ENCODE data around the gene BMAL1.
A peak's percentile ranks its signal among the peaks of the same experiment; 100 is the strongest.

Gene BMAL1

GRCh38 chr11:13334034-13334786 lies 56.6 kb downstream of the BMAL1 start:
- no peak for DNase-seq (ENCODE audit: low read depth, low spot score)
- no peak overlapping the region for H3K9ac ChIP-seq (ENCODE audit: insufficient read length)
- TF ChIP-seq POLR2AphosphoS5 (IDR thresholded peaks at IDR 0.05; ENCODE audit: borderline replicate concordance, low read depth, low read length), result no peak
- no peak for TF ChIP-seq FOXP2 (optimal IDR thresholded peaks at IDR 0.05; ENCODE audit: control extremely low read depth, extremely low read length, insufficient read depth)
- TF ChIP-seq EZH2 (IDR thresholded peaks at IDR 0.05), result no peak
- H3K4me3 ChIP-seq, result no peak overlapping the region
- no peaks in the 10 kb centered on the region for H3K36me3 ChIP-seq (ENCODE audit: insufficient read depth, low read length)
- H3K27ac ChIP-seq, result no peak overlapping the region
- no peaks in the 10 kb centered on the region for H3K9me3 ChIP-seq (ENCODE audit: low read depth, low read length)

GRCh38 chr11:13335319-13335718 lies 57.7 kb downstream of the BMAL1 start:
- H3K9me3 ChIP-seq (ENCODE audit: low read depth, low read length), result no peaks in the 10 kb centered on the region
- no peak overlapping the region for H3K4me3 ChIP-seq
- H3K9ac ChIP-seq (ENCODE audit: insufficient read length), result no peak overlapping the region
- H3K27ac ChIP-seq, result no peak overlapping the region
- TF ChIP-seq POLR2AphosphoS5 (IDR thresholded peaks at IDR 0.05; ENCODE audit: borderline replicate concordance, low read depth, low read length), result no peak
- no peak for TF ChIP-seq FOXP2 (optimal IDR thresholded peaks at IDR 0.05; ENCODE audit: control extremely low read depth, extremely low read length, insufficient read depth)
- TF ChIP-seq EZH2 (IDR thresholded peaks at IDR 0.05), result no peak
- DNase-seq (ENCODE audit: low read depth, low spot score), result peak; percentile 22
- H3K36me3 ChIP-seq (ENCODE audit: insufficient read depth, low read length), result no peaks in the 10 kb centered on the region

- no peak overlapping the region for H3K4me3 ChIP-seq
- no peak for DNase-seq (ENCODE audit: low read depth, low spot score)
- no peak overlapping the region for H3K9ac ChIP-seq (ENCODE audit: insufficient read length)
- no peaks in the 10 kb centered on the region for H3K9me3 ChIP-seq (ENCODE audit: low read depth, low read length)
- TF ChIP-seq POLR2AphosphoS5 (IDR thresholded peaks at IDR 0.05; ENCODE audit: borderline replicate concordance, low read depth, low read length), result no peak
- no peak for TF ChIP-seq FOXP2 (optimal IDR thresholded peaks at IDR 0.05; ENCODE audit: control extremely low read depth, extremely low read length, insufficient read depth)
- TF ChIP-seq EZH2 (IDR thresholded peaks at IDR 0.05), result no peak
- no peaks in the 10 kb centered on the region for H3K36me3 ChIP-seq (ENCODE audit: insufficient read depth, low read length)
- no peak overlapping the region for H3K27ac ChIP-seq
Measured at GRCh38 chr11:13336246-13336878, 58.8 kb downstream of the BMAL1 start.

GRCh38 chr11:13338019-13338426 lies 60.4 kb downstream of the BMAL1 start:
- H3K9ac ChIP-seq (ENCODE audit: insufficient read length), result peak overlapping the region; percentile 24
- no peak for TF ChIP-seq FOXP2 (optimal IDR thresholded peaks at IDR 0.05; ENCODE audit: control extremely low read depth, extremely low read length, insufficient read depth)
- no peak overlapping the region for H3K4me3 ChIP-seq
- no peak for DNase-seq (ENCODE audit: low read depth, low spot score)
- H3K36me3 ChIP-seq (ENCODE audit: insufficient read depth, low read length), result no peaks in the 10 kb centered on the region
- no peak overlapping the region for H3K27ac ChIP-seq
- no peaks in the 10 kb centered on the region for H3K9me3 ChIP-seq (ENCODE audit: low read depth, low read length)

- TF ChIP-seq EZH2 (IDR thresholded peaks at IDR 0.05) (no peak), POLR2AphosphoS5 (IDR thresholded peaks at IDR 0.05; ENCODE audit: borderline replicate concordance, low read depth, low read length) (no peak), FOXP2 (optimal IDR thresholded peaks at IDR 0.05; ENCODE audit: control extremely low read depth, extremely low read length, insufficient read depth) (no peak)
- no peak overlapping the region for H3K4me3 ChIP-seq
- no peaks in the 10 kb centered on the region for H3K9me3 ChIP-seq (ENCODE audit: low read depth, low read length)
- no peaks in the 10 kb centered on the region for H3K36me3 ChIP-seq (ENCODE audit: insufficient read depth, low read length)
- DNase-seq (ENCODE audit: low read depth, low spot score), result no peak
- no peak overlapping the region for H3K27ac ChIP-seq
- H3K9ac ChIP-seq (ENCODE audit: insufficient read length), result peak overlapping the region; percentile 24
Measured at GRCh38 chr11:13338427-13339069, 61.0 kb downstream of the BMAL1 start.

- Histone ChIP-seq H3K9ac (ENCODE audit: insufficient read length) (no peak overlapping the region), H3K27ac (no peak overlapping the region), H3K9me3 (ENCODE audit: low read depth, low read length) (no peaks in the 10 kb centered on the region), H3K4me3 (no peak overlapping the region), H3K36me3 (ENCODE audit: insufficient read depth, low read length) (no peaks in the 10 kb centered on the region)
- TF ChIP-seq POLR2AphosphoS5 (IDR thresholded peaks at IDR 0.05; ENCODE audit: borderline replicate concordance, low read depth, low read length) (no peak), EZH2 (IDR thresholded peaks at IDR 0.05) (no peak), FOXP2 (optimal IDR thresholded peaks at IDR 0.05; ENCODE audit: control extremely low read depth, extremely low read length, insufficient read depth) (no peak)
- no peak for DNase-seq (ENCODE audit: low read depth, low spot score)
Measured at GRCh38 chr11:13339195-13340153, 61.9 kb downstream of the BMAL1 start.

- DNase-seq (ENCODE audit: low read depth, low spot score), result no peak
- Histone ChIP-seq H3K27ac (no peak overlapping the region), H3K9ac (ENCODE audit: insufficient read length) (no peak overlapping the region), H3K4me3 (no peak overlapping the region), H3K36me3 (ENCODE audit: insufficient read depth, low read length) (no peaks in the 10 kb centered on the region), H3K9me3 (ENCODE audit: low read depth, low read length) (no peaks in the 10 kb centered on the region)
- TF ChIP-seq FOXP2 (optimal IDR thresholded peaks at IDR 0.05; ENCODE audit: control extremely low read depth, extremely low read length, insufficient read depth), result no peak
- TF ChIP-seq POLR2AphosphoS5 (IDR thresholded peaks at IDR 0.05; ENCODE audit: borderline replicate concordance, low read depth, low read length), result no peak
- TF ChIP-seq EZH2 (IDR thresholded peaks at IDR 0.05), result no peak
Measured at GRCh38 chr11:13341026-13341425, 63.4 kb downstream of the BMAL1 start.
